CD14-positive monocyte (primary cell): ENCODE measurements around the gene SMIM20. TPM values are rescaled to one million over a fixed set of nuclear protein-coding genes. Genes with fewer than 3 reads are reported as not detected.

Experiments used
- DNase-seq, 3 donors: peaks; one replicate each; pipeline ENCODE4 v3.0.0-alpha.2; 2011 to 2022
- H2AFZ ChIP-seq: 2 replicates; pipeline ENCODE4 v1.6.0; 2012; ENCODE audit warnings: mild to moderate bottlenecking, low read depth, low read length, inconsistent platforms; ENCODE audit not compliant: insufficient read depth, poor library complexity, severe bottlenecking
- H3K27ac ChIP-seq, 2 donors: 1 replicate in 1 of 2; 2 replicates in 1 of 2; pipeline ENCODE4 v1.5.1; 2012 to 2013; ENCODE audit warnings: low read length in 2 of 2, control low read depth in 1 of 2, inconsistent platforms in 1 of 2, low read depth in 1 of 2, mild to moderate bottlenecking in 1 of 2
- H3K27me3 ChIP-seq, 2 donors: one replicate each; pipeline versions ENCODE4 v1.6.0 to v1.6.1; 2011 to 2013; ENCODE audit warnings: low read length in 2 of 2; ENCODE audit not compliant: control insufficient read depth in 2 of 2, insufficient read depth in 2 of 2
- H3K36me3 ChIP-seq, 2 donors: replicated peaks in 1 of 2; 1 replicate in 1 of 2; 2 replicates in 1 of 2; pipeline versions ENCODE4 v1.5.1 to v1.6.1; 2012 to 2013; ENCODE audit warnings: low read length in 2 of 2, control low read depth in 1 of 2, inconsistent platforms in 1 of 2, mild to moderate bottlenecking in 1 of 2; ENCODE audit not compliant: insufficient read depth in 2 of 2, control insufficient read depth in 1 of 2
- H3K4me1 ChIP-seq, 2 donors: 1 replicate in 1 of 2; 2 replicates in 1 of 2; pipeline versions ENCODE4 v1.5.1 to v1.6.1; 2012 to 2013; ENCODE audit warnings: low read length in 2 of 2, control low read depth in 1 of 2, inconsistent platforms in 1 of 2, mild to moderate bottlenecking in 1 of 2, moderate library complexity in 1 of 2; ENCODE audit not compliant: insufficient read depth in 2 of 2, control insufficient read depth in 1 of 2
- H3K4me2 ChIP-seq: replicated peaks from 2 replicates; pipeline ENCODE3; 2012; ENCODE audit warnings: low read length, moderate library complexity, mild to moderate bottlenecking; ENCODE audit not compliant: poor library complexity, severe bottlenecking; ENCODE audit errors: extremely low read depth
- H3K4me3 ChIP-seq, 3 experiments: fragments of 200-600 bp in 1 of 3; sonication (generic) in 1 of 3; replicated peaks in 1 of 3; 1 replicate in 2 of 3; 2 replicates in 1 of 3; pipeline ENCODE4 v1.5.1; 2011 to 2013; ENCODE audit warnings: low read length in 3 of 3, mild to moderate bottlenecking in 3 of 3, control low read depth in 2 of 3, low read depth in 2 of 3, inconsistent platforms in 1 of 3, moderate library complexity in 1 of 3
- H3K79me2 ChIP-seq: 2 replicates; pipeline ENCODE4 v1.6.0; 2012; ENCODE audit warnings: mild to moderate bottlenecking, control low read depth, inconsistent platforms, low read length, moderate library complexity; ENCODE audit not compliant: insufficient read depth
- H3K9ac ChIP-seq: 2 replicates; pipeline ENCODE4 v1.6.0; 2017; ENCODE audit warnings: low read length, mild to moderate bottlenecking; ENCODE audit not compliant: insufficient read depth, poor library complexity, severe bottlenecking
- H3K9me3 ChIP-seq, 2 donors: replicated peaks in 1 of 2; 1 replicate in 1 of 2; 2 replicates in 1 of 2; pipeline versions ENCODE4 v1.5.1 to v1.6.1; 2012 to 2013; ENCODE audit warnings: low read length in 2 of 2, control low read depth in 1 of 2; ENCODE audit not compliant: control insufficient read depth in 1 of 2, insufficient read depth in 1 of 2
- H4K20me1 ChIP-seq: 2 replicates; pipeline ENCODE4 v1.6.0; 2012; ENCODE audit warnings: mild to moderate bottlenecking, low read length, control low read depth, moderate library complexity; ENCODE audit not compliant: insufficient read depth
- H3K27ac Mint-ChIP-seq, 7 donors: one replicate each; pipeline ENCODE4 v1.8.0; 2020; ENCODE audit warnings: mild to moderate bottlenecking in 7 of 7, mixed read lengths in 7 of 7, moderate library complexity in 6 of 7, inconsistent platforms in 2 of 7
- H3K27me3 Mint-ChIP-seq, 3 donors: one replicate each; pipeline ENCODE4 v1.8.0; 2021 to 2022; ENCODE audit warnings: low read depth in 3 of 3, mild to moderate bottlenecking in 3 of 3, mixed read lengths in 3 of 3, moderate library complexity in 3 of 3, inconsistent platforms in 1 of 3
- H3K36me3 Mint-ChIP-seq, 2 donors: one replicate each; pipeline ENCODE4 v1.8.0; 2020; ENCODE audit warnings: mixed read lengths in 2 of 2, inconsistent platforms in 1 of 2, mild to moderate bottlenecking in 1 of 2
- H3K4me1 Mint-ChIP-seq: one replicate; pipeline ENCODE4 v1.8.0; 2020; ENCODE audit warnings: mild to moderate bottlenecking, mixed read lengths
- H3K4me3 Mint-ChIP-seq, 2 donors: one replicate each; pipeline ENCODE4 v1.8.0; 2020; ENCODE audit warnings: mild to moderate bottlenecking in 2 of 2, mixed read lengths in 2 of 2, moderate library complexity in 1 of 2
- H3K9me3 Mint-ChIP-seq, 7 donors: one replicate each; pipeline ENCODE4 v1.8.0; 2020 to 2022; ENCODE audit warnings: mixed read lengths in 7 of 7, mild to moderate bottlenecking in 6 of 7, moderate library complexity in 6 of 7, inconsistent platforms in 2 of 7
- WGBS: methylation state at CpG from one replicate; pipeline ENCODE4 v1.1.5; 2013; ENCODE audit warnings: missing lambda C conversion rate; ENCODE audit not compliant: insufficient coverage; 5-methylcytosine and 5-hydroxymethylcytosine counted together
- intact Hi-C, 2 donors: fragments of 100-400 bp; cut with micrococcal nuclease; formaldehyde crosslinking; loops; one replicate each; pipeline versions ENCODE4 v1.15.0 to v1.15.1; 2023
- polyA plus RNA-seq, 3 donors: library from polyadenylated mRNA; depleted of rRNA in 1 of 3; unstranded in 2 of 3; stranded (reverse) in 1 of 3; fragments of 300-500 nt in 2 of 3; fragments of >200 nt in 1 of 3; fragmentation: Illumina TruSeq in 2 of 3; gene quantifications; 1 replicate in 2 of 3; 2 replicates in 1 of 3; pipeline ENCODE4 v1.2.3, GENCODE V29; 2012 to 2021
- TF ChIP-seq, protein P1 (sequence below): fragments of 200-600 bp; IDR thresholded peaks from one replicate; pipeline ENCODE4 v1.8.0; 2022; ENCODE audit warnings: antibody characterized with exemption, mild to moderate bottlenecking

The SMIM20 gene
- polyA plus RNA-seq, 3 donors, result 10.4 to 38.1 (median 33.7) TPM

DNA sequence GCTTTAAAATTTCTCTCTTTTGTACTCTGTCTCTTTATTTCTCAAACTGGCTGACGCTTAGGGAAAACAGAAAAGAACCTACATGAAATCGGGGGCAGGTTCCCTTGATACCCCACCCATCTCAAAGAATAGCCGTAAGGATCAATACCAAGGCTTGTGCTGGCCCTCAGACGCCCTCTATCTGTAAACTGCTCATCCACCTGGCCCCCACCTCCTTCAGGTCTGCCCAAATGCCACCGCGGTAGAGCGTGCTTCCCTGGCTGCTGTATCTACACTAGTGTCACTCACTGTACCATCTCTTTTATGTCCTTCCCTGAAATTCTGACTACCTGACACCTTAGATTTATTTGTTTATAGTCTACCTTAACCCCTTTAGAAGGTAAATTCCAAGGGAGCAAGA lies 62.8 kb downstream of the SMIM20 start:
- peak overlapping the region in 1 of 7 donors; percentile 19 for H3K27ac Mint-ChIP-seq
- Histone ChIP-seq H2AFZ (no peak overlapping the region), H3K9ac (no peak overlapping the region), H3K79me2 (no peaks in the 10 kb centered on the region), H3K4me3 (no peak overlapping the region), H3K9me3 (no peaks in the 10 kb centered on the region), H3K4me2 (no peak overlapping the region), H3K4me1 (no peaks in the 10 kb centered on the region), H3K27me3 (no peaks in the 10 kb centered on the region), H3K27ac (no peak overlapping the region), H3K36me3 (no peaks in the 10 kb centered on the region), H4K20me1 (no peaks in the 10 kb centered on the region)
- H3K27me3 Mint-ChIP-seq, result peaks cover 3 to 7% (median 6%) of the 10 kb centered on the region in 3 donors
- WGBS, result 86% methylated on average over 7 of the region's 7 CpGs
- intact Hi-C loops, result no loop called here
- no peak overlapping the region for H3K4me3 Mint-ChIP-seq
- TF ChIP-seq, protein P1, sequence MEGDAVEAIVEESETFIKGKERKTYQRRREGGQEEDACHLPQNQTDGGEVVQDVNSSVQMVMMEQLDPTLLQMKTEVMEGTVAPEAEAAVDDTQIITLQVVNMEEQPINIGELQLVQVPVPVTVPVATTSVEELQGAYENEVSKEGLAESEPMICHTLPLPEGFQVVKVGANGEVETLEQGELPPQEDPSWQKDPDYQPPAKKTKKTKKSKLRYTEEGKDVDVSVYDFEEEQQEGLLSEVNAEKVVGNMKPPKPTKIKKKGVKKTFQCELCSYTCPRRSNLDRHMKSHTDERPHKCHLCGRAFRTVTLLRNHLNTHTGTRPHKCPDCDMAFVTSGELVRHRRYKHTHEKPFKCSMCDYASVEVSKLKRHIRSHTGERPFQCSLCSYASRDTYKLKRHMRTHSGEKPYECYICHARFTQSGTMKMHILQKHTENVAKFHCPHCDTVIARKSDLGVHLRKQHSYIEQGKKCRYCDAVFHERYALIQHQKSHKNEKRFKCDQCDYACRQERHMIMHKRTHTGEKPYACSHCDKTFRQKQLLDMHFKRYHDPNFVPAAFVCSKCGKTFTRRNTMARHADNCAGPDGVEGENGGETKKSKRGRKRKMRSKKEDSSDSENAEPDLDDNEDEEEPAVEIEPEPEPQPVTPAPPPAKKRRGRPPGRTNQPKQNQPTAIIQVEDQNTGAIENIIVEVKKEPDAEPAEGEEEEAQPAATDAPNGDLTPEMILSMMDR, result no peak
- peaks cover 0 to 2% (median 0%) of the 10 kb centered on the region in 7 donors for H3K9me3 Mint-ChIP-seq
- H3K4me1 Mint-ChIP-seq, result no peaks in the 10 kb centered on the region
- no peak for DNase-seq
- H3K36me3 Mint-ChIP-seq, result no peaks in the 10 kb centered on the region

DNA sequence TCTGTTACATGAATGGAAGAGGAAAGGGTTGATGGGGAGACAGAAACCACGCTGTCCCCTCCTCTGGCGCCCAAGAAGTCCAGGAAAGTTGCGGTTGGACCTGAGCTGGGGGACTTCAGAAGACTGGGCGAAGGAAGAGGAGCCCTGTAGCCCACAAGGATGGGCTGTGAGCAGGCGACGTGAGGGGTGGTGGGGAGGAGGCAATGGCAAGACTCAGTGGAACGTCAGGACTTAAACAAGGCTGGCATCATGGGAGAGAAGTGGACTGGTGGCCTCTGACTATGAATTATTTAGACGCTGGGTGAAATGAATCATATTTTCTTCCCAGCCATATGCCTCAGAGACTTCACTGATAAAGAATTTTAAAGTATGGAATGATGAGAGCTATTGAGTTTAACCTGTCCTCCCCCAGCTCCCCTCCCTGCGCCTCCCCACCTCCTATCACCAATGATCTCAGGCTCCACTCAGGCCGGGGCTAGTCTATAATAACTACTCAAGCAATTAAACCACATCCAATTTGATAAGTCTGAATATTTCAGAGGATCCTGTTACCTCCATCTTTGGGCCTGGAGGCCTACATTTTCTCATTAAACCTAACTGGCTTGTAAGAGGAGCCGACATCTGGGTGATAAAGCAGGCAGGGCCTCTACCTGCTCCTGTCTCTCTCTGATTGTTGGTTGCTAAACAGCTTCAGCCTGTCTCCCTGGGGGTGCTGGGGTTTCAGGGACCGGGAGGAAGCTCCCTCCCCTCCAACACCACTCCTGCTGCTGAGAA lies 63.6 kb downstream of the SMIM20 start:
- no peak overlapping the region for H3K27ac ChIP-seq
- peak overlapping the region in 1 of 7 donors; percentile 26 for H3K27ac Mint-ChIP-seq
- 93% methylated on average over 4 of the region's 12 CpGs for WGBS
- H3K79me2 ChIP-seq, result no peaks in the 10 kb centered on the region
- no peak for DNase-seq
- no peaks in the 10 kb centered on the region for H3K36me3 ChIP-seq
- no peaks in the 10 kb centered on the region for H4K20me1 ChIP-seq
- no peak overlapping the region for H3K9ac ChIP-seq
- H3K27me3 ChIP-seq, result no peaks in the 10 kb centered on the region
- peaks cover 0 to 2% (median 0%) of the 10 kb centered on the region in 7 donors for H3K9me3 Mint-ChIP-seq
- no peak overlapping the region for H3K4me2 ChIP-seq
- peaks cover 3 to 5% (median 4%) of the 10 kb centered on the region in 3 donors for H3K27me3 Mint-ChIP-seq
- no peak overlapping the region for H3K4me3 Mint-ChIP-seq
- H2AFZ ChIP-seq, result no peak overlapping the region
- H3K4me1 Mint-ChIP-seq, result no peaks in the 10 kb centered on the region
- no peaks in the 10 kb centered on the region for H3K36me3 Mint-ChIP-seq
- TF ChIP-seq, protein P1, result no peak
- no peak overlapping the region for H3K4me3 ChIP-seq
- intact Hi-C loops, result no loop called here
- no peaks in the 10 kb centered on the region for H3K9me3 ChIP-seq
- no peaks in the 10 kb centered on the region for H3K4me1 ChIP-seq
